Right atrium auricular region (tissue), 2 donors: ENCODE measurements around the gene SOHLH1. TPM values are rescaled to one million over a fixed set of nuclear protein-coding genes. Genes with fewer than 3 reads are reported as not detected.

Experiments
- DNase-seq: peaks from one replicate; pipeline ENCODE4 v3.0.0-alpha.2; 2019; ENCODE audit warnings: low spot score
- H3K27ac ChIP-seq, 2 donors: fragments of 200-600 bp; sonication (generic); 1 replicate in 1 of 2; 2 replicates in 1 of 2; pipeline ENCODE4 v1.5.1; 2016 to 2019
- H3K27me3 ChIP-seq, 2 donors: fragments of 200-600 bp; sonication (generic); one replicate each; pipeline versions ENCODE4 v1.5.1 to v1.6.0; 2017 to 2019
- H3K36me3 ChIP-seq: fragments of 200-600 bp; sonication (generic); one replicate; pipeline ENCODE4 v1.5.1; 2016
- H3K4me1 ChIP-seq, 2 donors: fragments of 200-600 bp; sonication (generic); one replicate each; pipeline versions ENCODE4 v1.5.1 to v1.6.0; 2017 to 2019
- H3K4me3 ChIP-seq, 2 donors: fragments of 200-600 bp; sonication (generic); 1 replicate in 1 of 2; 2 replicates in 1 of 2; pipeline ENCODE4 v1.5.1; 2017 to 2019; ENCODE audit warnings: mild to moderate bottlenecking in 1 of 2, moderate library complexity in 1 of 2
- H3K9me3 ChIP-seq, 2 donors: fragments of 200-600 bp; sonication (generic); one replicate each; pipeline ENCODE4 v1.5.1; 2019
- CTCF ChIP-seq, 2 donors: fragments of 200-600 bp; sonication (generic); IDR thresholded peaks; one replicate each; pipeline ENCODE4 v1.5.1; 2019; ENCODE audit warnings: antibody characterized with exemption in 2 of 2
- total RNA-seq, 2 donors: library from RNA; depleted of rRNA; stranded (reverse); fragments of >200 nt; gene quantifications; one replicate each; pipeline ENCODE4 v1.1.0, GENCODE V29; 2016

Gene SOHLH1
- total RNA-seq, 2 donors from 2014 or later = not detected

GRCh38 chr9:135717410-135717809, 18.1 kb upstream of the SOHLH1 start:
- Histone ChIP-seq H3K4me1 (peaks cover 0 to 4% of the 10 kb centered on the region in 2 donors), H3K9me3 (no peaks in the 10 kb centered on the region), H3K4me3 (no peak overlapping the region), H3K36me3 (no peaks in the 10 kb centered on the region), H3K27ac (no peak overlapping the region), H3K27me3 (peaks cover 0 to 10% of the 10 kb centered on the region in 2 donors)
- no peak for DNase-seq
- no peak for TF ChIP-seq CTCF (IDR thresholded peaks at IDR 0.05)

- TF ChIP-seq CTCF (IDR thresholded peaks at IDR 0.05) = no peak
- no peaks in the 10 kb centered on the region for H3K9me3 ChIP-seq
- H3K4me3 ChIP-seq = no peak overlapping the region
- peaks cover 0 to 10% of the 10 kb centered on the region in 2 donors for H3K27me3 ChIP-seq
- DNase-seq = no peak
- peaks cover 0 to 4% of the 10 kb centered on the region in 2 donors for H3K4me1 ChIP-seq
- H3K36me3 ChIP-seq = no peaks in the 10 kb centered on the region
- no peak overlapping the region for H3K27ac ChIP-seq
These were observed 16.8 kb upstream of the SOHLH1 start for GRCh38 chr9:135716045-135716444.

GRCh38 chr9:135715056-135715595, 15.8 kb upstream of the SOHLH1 start:
- Histone ChIP-seq H3K27ac (no peak overlapping the region), H3K4me3 (no peak overlapping the region), H3K27me3 (peaks cover 0 to 10% of the 10 kb centered on the region in 2 donors), H3K36me3 (no peaks in the 10 kb centered on the region), H3K4me1 (peaks cover 0 to 4% of the 10 kb centered on the region in 2 donors), H3K9me3 (no peaks in the 10 kb centered on the region)
- no peak for TF ChIP-seq CTCF (IDR thresholded peaks at IDR 0.05)
- no peak for DNase-seq

- H3K27ac ChIP-seq = no peak overlapping the region
- TF ChIP-seq CTCF (IDR thresholded peaks at IDR 0.05) = no peak
- no peak overlapping the region for H3K4me3 ChIP-seq
- DNase-seq = no peak
- H3K9me3 ChIP-seq = no peaks in the 10 kb centered on the region
- H3K36me3 ChIP-seq = no peaks in the 10 kb centered on the region
- H3K4me1 ChIP-seq = peaks cover 0 to 4% of the 10 kb centered on the region in 2 donors
- H3K27me3 ChIP-seq = peaks cover 0 to 10% of the 10 kb centered on the region in 2 donors
These were observed 15.2 kb upstream of the SOHLH1 start for GRCh38 chr9:135714242-135715055.

- TF ChIP-seq CTCF (IDR thresholded peaks at IDR 0.05) = no peak
- Histone ChIP-seq H3K9me3 (no peaks in the 10 kb centered on the region), H3K27me3 (peaks cover 0 to 6% of the 10 kb centered on the region in 2 donors), H3K27ac (no peak overlapping the region), H3K4me1 (peaks cover 0 to 4% of the 10 kb centered on the region in 2 donors), H3K4me3 (no peak overlapping the region), H3K36me3 (no peaks in the 10 kb centered on the region)
- DNase-seq = no peak
These were observed 13.5 kb upstream of the SOHLH1 start for GRCh38 chr9:135712613-135713295.
